HuH-7.5 (cell line): ENCODE measurements around the gene MED1.
"Not testable (repeated sequence)": the region's sequence is repeated elsewhere in the genome, so short reads cannot be mapped to it uniquely, and the experiment has no call there.

Source experiments
- DNase-seq: peaks from one replicate; pipeline ENCODE4 v3.0.0; 2011; ENCODE audit warnings: low spot score

The MED1 gene, protein sequence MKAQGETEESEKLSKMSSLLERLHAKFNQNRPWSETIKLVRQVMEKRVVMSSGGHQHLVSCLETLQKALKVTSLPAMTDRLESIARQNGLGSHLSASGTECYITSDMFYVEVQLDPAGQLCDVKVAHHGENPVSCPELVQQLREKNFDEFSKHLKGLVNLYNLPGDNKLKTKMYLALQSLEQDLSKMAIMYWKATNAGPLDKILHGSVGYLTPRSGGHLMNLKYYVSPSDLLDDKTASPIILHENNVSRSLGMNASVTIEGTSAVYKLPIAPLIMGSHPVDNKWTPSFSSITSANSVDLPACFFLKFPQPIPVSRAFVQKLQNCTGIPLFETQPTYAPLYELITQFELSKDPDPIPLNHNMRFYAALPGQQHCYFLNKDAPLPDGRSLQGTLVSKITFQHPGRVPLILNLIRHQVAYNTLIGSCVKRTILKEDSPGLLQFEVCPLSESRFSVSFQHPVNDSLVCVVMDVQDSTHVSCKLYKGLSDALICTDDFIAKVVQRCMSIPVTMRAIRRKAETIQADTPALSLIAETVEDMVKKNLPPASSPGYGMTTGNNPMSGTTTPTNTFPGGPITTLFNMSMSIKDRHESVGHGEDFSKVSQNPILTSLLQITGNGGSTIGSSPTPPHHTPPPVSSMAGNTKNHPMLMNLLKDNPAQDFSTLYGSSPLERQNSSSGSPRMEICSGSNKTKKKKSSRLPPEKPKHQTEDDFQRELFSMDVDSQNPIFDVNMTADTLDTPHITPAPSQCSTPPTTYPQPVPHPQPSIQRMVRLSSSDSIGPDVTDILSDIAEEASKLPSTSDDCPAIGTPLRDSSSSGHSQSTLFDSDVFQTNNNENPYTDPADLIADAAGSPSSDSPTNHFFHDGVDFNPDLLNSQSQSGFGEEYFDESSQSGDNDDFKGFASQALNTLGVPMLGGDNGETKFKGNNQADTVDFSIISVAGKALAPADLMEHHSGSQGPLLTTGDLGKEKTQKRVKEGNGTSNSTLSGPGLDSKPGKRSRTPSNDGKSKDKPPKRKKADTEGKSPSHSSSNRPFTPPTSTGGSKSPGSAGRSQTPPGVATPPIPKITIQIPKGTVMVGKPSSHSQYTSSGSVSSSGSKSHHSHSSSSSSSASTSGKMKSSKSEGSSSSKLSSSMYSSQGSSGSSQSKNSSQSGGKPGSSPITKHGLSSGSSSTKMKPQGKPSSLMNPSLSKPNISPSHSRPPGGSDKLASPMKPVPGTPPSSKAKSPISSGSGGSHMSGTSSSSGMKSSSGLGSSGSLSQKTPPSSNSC (N-terminal part only)

DNA sequence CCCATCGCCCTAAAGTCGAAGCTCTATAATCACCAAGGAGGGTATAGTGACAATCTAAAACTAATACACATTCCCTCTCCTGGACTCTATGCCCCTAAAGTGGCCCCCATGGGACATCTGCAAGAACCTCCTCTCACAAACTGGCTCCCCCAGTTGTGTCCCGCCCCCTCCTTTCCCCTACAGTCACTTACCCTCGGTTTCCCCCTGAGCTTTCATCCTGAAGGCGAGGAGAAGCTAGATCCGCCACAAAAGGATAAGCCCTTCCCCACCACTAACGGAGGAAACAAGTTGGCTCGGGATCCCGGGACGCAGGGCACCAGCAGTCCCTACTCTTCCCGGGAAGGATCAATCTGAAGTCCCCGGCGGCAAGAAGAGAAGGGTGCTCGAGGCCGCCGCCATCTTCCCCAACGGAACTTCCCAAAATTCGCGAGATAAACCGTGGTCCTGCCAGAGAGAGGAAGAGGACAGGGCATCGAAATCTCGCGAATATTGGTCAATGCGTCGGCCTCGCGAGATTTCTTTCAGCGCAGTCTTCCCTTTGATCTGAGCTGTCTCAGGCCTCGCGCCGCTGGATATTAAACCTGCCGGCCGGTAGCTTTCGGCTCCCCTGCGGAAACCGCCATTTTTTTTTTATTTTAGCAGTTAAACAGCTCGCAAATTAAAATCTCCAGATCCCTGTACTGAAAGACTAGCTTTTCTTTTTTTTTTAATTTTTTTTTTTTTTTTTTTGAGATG, at the start of gene MED1:
TSS of gene MED1 (minus strand) at position 417 of the 735 bp plus-strand sequence. CDS start at position 216, 201 bp downstream.
- peak; percentile 72 for DNase-seq

DNA sequence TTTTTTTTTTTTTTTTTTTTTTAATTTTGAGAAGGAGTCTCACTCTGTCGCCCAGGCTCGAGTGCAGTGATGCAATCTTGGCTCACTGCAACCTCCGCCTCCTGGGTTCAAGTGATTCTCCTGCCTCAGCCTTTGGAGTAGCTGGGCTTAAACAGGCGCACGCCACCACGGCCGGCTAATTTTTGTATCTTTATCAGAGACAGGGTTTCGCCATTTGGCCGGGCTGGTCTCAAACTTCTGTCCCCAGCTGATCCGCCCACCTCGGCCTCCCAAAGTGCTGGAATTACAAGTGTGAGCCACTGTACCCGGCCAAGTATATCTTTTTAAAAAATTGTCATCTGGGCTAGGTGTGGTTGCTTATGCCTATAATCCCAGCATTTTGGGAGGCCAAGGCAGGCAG, 45.9 kb upstream of the MED1 start:
- not testable (repeated sequence) for DNase-seq

DNA sequence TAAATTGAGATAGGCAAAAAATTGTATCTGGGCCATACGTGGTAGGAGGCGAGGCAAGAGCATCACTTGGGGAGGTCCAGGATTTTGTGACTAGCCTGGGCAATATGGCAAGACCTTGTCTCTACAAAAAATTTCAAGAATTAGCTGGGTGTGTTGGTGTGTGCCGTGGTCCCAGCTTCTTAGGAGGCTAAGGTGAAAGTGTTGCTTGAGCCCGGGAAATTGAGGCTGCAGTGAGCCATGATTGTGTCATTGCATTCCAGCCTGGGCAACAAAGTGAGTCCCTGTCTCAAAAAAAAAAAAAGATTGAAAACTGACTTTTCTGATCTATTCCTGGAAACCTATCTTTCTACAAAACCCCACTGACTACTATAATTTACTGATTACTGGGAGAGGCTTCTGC, 36.9 kb upstream of the MED1 start:
- DNase-seq = no peak

DNA sequence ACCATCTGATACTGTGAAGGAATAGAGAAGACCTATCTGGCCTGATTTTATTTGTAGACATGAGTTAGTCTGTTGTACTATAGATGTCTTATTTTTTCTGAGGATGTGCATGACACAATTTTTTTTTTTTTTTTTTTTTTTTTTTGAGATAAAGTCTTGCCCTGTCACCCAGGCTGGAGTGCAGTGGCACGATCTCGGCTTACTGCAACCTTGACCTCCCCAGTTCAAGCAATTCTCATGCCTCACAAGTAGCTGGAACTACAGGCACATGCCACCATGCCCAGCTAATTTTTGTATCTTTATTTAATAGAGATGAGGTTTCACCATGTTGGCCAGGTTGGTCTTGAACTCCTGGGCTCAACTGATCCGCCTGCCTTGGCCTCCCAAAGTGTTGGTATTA, 36.4 kb upstream of the MED1 start:
- not testable (repeated sequence) for DNase-seq

DNA sequence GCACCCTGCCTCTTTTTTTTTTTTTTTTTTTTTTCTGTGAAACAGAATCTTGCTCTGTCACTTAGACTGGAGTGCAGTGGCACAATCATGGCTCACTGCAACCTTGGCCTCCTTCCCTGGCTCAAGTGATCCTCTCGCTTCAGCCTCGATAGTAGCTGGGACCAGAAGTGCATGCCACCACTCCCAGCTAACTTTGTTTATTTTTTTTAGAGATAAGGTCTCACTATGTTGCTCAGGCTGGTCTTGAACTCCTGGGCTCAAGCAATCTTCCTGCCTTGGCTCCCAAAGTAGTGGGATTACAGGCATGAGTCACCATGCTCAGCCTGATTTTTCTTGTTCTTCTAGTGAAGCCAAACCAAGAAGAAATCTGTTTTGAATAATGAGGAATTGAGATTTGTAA, 35.2 kb upstream of the MED1 start:
- DNase-seq = no peak

DNA sequence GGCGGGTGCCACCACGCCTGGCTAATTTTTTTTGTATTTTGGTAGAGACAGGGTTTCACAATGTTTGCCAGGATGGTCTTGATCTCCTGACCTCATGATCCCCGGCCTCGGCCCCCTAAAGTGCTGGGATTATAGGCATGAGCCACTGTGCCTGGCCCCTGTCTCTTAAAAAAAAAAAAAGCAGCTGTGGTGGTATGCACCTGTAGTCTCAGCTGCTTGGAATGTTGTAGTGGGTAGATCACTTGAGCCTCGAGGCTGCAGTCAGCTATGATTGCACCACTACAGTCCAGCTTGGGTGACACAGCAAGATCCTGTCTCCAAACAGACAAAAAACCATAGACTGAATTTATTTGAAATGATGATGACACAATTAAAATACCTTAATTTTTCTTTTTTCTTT, 34.5 kb upstream of the MED1 start:
- no peak for DNase-seq

DNA sequence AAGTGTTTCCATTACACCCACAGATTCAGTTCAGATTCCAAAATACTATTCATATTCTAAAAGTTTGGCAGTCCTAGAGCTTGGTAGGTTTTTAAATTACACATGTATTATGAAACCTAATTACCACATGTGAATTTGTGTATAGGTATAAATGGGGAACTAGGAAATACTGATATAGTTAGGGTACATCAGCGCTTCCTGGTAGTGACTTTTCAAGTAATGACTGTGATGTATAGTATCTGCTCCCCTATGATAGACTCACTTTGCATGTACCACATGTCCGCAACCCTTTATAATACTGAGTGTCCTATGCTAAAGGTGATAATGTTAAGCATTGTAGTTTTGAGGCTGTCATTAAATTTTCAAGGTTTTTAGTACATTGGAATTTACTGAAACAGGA, 33.1 kb upstream of the MED1 start:
- no peak for DNase-seq

DNA sequence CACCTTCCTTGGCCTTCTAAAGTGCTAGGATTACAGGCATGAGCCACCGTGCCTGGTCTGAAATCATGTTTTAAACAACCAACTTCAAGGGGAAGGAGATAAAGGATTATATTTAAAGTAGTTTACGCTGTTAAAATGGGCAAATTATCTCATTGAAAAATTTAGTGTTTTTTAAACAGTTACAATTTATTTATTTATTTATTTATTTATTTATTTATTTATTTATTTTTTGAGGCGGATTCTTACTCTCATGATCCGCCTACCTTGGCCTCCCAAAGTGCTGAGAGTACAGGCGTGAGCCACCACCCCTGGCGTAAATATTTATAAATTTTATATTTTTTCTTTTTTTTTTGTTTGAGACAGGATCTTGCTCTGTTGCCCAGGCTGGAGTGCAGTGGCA, 32.4 kb upstream of the MED1 start:
- no peak for DNase-seq

DNA sequence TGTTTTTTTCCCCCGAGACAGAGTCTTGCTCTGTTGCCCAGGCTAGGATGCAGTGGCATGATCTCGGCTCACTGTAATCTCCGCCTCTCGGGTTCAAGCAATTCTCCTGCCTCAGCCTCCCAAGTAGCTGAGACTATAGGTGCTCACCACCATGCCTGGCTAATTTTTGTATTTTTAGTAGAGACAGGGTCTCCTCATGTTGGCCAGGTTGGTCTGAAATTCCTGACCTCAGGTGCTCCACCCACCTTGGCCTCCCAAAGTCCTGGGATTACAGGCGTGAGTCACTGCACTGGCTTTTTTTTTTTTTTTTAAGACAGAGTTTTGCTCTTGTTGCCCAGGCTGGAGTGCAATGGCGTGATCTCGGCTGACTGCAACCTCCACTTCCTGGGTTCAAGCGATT, 28.6 kb upstream of the MED1 start:
- DNase-seq = not testable (repeated sequence)

DNA sequence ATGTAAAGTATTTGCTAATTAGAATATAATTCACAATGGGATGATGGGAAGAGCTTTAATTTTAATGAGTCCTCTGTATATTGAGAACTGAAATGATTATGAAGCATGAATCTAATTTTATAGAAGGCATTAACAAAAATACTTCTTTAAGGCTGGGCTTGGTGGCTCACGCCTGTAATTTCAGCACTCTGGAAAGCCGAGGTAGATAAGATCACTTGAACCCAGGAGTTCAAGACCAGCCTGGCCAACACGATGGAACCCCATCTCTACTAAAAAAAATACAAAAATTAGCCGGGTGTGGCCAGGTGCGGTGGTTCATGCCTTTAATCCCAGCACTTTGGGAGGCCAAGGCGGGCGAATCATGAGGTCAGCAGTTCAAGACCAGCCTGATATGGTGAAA, 22.2 kb upstream of the MED1 start:
- no peak for DNase-seq

DNA sequence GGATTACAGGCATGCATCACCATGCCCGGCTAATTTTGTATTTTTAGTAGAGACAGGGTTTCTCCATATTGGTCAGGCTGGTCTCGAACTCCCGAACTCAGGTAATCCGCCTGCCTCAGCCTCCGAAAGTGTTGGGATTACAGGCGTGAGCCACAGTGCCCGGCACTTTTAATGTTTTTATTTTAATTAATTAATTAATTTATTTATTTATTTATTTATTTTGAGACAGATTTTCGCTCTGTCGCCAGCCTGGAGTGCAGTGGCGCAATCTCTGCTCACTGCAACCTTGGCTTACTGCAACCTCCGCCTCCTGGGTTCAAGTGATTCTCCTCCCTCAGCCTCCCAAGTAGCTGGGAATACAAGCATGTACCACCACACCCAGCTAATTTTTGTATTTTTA, 17.5 kb upstream of the MED1 start:
- DNase-seq = not testable (repeated sequence)

DNA sequence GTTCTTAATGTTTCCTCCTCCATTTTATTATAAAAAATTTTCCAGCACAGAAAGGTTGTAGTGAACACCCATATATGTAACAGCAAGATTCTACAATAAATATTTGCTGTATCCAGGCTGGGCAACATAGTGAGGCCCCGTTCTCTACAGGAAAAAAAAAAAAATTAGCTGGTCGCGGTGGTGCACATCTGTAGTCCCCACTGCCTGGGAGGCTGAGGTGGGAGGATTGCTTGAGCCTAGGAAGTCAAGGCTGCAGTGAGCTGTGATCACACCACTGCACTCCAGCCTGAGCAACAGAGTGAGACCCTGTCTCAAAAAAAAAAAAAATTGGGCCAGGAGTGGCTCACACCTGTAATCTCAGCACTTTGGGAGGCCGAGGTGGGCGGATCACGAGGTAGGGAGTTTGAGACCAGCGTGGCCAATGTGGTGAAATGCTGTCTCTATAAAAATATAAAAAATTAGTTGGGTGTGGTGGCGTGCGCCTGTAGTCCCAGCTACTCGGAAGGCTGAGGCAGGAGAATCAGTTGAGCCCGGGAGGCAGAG, 13.6 kb upstream of the MED1 start:
- not testable (repeated sequence) for DNase-seq

DNA sequence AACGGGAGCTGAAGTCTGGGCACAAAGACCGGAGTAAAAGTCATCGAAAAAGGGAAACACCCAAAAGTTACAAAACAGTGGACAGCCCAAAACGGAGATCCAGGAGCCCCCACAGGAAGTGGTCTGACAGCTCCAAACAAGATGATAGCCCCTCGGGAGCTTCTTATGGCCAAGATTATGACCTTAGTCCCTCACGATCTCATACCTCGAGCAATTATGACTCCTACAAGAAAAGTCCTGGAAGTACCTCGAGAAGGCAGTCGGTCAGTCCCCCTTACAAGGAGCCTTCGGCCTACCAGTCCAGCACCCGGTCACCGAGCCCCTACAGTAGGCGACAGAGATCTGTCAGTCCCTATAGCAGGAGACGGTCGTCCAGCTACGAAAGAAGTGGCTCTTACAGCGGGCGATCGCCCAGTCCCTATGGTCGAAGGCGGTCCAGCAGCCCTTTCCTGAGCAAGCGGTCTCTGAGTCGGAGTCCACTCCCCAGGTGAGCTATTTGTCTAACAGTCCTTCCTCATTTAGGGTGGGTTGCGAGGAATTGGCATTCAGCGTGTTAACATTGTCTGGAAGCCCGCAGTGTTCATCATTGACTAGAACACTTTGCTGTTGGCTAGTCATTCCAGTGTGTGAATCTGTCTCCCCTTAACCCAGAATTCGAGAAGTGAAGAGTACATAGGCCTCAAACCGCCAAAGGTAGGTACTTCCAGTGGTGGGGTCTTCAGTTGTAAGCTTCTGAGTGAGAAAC, 11.7 kb upstream of the MED1 start:
- DNase-seq = no peak

DNA sequence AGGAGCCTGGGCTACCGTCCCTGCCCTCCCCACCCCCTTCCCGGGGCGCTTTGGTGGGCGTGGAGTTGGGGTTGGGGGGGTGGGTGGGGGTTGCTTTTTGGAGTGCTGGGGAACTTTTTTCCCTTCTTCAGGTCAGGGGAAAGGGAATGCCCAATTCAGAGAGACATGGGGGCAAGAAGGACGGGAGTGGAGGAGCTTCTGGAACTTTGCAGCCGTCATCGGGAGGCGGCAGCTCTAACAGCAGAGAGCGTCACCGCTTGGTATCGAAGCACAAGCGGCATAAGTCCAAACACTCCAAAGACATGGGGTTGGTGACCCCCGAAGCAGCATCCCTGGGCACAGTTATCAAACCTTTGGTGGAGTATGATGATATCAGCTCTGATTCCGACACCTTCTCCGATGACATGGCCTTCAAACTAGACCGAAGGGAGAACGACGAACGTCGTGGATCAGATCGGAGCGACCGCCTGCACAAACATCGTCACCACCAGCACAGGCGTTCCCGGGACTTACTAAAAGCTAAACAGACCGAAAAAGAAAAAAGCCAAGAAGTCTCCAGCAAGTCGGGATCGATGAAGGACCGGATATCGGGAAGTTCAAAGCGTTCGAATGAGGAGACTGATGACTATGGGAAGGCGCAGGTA, 11.0 kb upstream of the MED1 start:
- no peak for DNase-seq

DNA sequence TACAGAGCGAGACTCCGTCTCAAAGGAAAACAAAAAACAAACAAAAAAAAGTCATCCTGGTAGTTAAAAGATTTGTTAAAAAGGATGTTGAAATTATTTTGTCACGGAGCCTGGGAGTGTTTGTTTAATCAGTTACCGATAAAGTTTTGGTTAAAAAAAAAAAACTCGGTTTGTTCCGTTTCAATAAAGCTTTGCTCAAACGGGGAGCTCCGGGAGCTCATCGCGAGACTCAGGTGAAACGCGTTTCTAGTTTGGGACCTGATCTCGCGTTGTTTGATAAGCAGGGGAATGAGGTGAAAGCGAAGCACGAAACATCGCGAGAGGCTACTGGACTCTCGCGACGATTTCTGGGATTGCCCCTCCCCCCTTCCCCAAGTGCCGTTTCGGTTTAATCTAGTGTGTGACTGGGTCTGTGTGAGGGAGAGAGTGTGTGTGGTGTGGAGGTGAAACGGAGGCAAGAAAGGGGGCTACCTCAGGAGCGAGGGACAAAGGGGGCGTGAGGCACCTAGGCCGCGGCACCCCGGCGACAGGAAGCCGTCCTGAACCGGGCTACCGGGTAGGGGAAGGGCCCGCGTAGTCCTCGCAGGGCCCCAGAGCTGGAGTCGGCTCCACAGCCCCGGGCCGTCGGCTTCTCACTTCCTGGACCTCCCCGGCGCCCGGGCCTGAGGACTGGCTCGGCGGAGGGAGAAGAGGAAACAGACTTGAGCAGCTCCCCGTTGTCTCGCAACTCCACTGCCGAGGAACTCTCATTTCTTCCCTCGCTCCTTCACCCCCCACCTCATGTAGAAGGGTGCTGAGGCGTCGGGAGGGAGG, 10.3 kb upstream of the MED1 start, which contains the start of gene CDK12:
TSS of gene CDK12 (plus strand) at position 374 of the 813 bp plus-strand sequence. CDS start 586 bp downstream, outside the sequence.
- DNase-seq = peak; percentile 77

DNA sequence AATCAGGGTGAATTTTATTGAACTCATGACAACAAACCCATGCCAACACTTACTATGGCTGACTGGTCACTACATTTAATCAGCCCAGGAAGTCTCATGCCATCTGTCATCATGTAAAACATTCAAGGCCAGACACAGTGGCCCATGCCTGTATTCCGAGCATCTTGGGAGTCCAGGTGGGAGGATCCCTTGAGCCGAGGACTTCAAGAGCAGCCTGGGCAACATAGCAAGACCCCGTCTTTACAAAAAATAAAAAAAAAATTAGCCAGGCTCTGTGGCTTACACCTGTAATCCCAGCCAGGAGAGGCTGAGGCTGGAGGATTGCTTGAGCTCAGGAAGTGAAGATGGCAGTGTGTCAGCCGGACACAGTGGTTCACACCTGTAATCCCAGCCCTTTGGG, 4.9 kb upstream of the MED1 start:
- no peak for DNase-seq

DNA sequence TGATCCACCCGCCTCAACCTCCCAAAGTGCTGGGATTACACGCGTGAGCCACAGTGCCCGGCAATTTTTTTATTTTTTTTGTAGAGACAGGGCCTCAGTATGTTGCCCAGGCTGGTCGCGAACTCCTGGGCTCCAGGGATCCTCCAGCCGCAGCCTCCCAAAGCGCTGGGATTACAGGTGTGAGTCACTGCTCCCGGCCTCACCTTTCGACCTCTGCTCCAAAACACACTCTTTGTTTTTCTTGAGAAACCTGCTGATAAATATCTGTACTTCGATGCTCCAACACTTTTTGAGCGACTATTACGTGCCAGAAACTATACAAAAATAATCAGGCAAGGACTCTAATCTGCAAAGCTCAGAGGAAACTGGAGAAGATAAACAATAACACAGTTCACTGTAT, 1.0 kb downstream of the MED1 start:
- DNase-seq = no peak

DNA sequence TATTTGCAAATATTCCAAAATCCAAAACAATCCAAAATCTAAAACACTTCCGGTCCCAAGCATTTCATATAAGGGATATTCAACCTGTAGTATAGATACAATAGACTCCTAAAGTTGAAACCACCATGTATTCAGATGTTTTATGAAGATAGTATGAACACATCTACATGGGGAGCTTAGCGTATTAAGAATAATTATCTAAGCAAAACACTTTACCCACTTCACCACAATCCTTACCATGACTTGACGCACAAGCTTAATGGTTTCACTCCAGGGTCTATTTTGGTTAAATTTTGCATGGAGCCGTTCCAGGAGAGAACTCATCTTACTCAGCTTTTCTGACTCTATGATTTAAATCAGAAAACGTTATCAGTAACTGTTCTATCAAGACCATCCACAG, 3.5 kb downstream of the MED1 start:
- DNase-seq = no peak

DNA sequence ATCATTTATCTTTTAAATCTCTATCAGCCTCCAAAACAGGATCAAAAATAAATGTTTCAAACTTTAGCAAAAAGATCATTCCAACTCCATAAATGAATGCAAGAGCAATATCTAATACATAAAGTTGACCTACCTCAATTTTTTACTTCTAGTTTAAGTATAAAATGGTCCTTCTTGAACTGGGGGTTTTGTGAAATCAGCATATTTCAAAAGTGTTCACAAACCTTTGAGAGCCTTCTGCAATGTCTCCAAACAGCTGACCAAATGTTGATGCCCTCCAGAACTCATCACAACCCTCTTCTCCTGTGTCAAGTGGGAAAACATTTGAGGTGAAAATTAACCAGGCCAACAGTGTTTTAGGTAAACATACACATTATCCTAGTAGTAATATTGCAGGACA, 7.7 kb downstream of the MED1 start:
- no peak for DNase-seq
